Smooth muscle cell of bladder (primary cell): ENCODE data around the gene PRPF6. TPM values are rescaled to one million over a fixed set of nuclear protein-coding genes. Genes with fewer than 3 reads are reported as not detected.

Experiments
- total RNA-seq: library from RNA; depleted of rRNA; stranded (reverse); fragments of >200 nt; gene quantifications from 2 replicates; pipeline ENCODE4 v1.2.3, GENCODE V29; 2014

Gene PRPF6
- 57.0 and 63.9 TPM in 2 replicates for total RNA-seq

GRCh38 chr20:63980806-63981728 lies at the start of gene PRPF6:
TSS of gene PRPF6 (plus strand) at chr20:63981132. CDS start at chr20:63981246, 114 bp downstream.

GRCh38 chr20:63955827-63956663 lies 24.9 kb upstream of the PRPF6 start, which contains the start of gene UCKL1:
TSS of gene UCKL1 (minus strand) at chr20:63956416. CDS start at chr20:63956372, 44 bp downstream.

GRCh38 chr20:63969838-63970713 lies 10.9 kb upstream of the PRPF6 start, which contains the start of gene ZNF512B:
TSS of gene ZNF512B (minus strand) at chr20:63969930. CDS start at chr20:63967950, 1,980 bp downstream.

GRCh38 chr20:63979557-63980316 lies 1.2 kb upstream of the PRPF6 start, which contains the start of gene SAMD10:
TSS of gene SAMD10 (minus strand) at chr20:63979642. CDS start at chr20:63979467, 175 bp downstream.

GRCh38 chr20:64035933-64036345 lies 55.0 kb downstream of the PRPF6 start, which contains the start of gene C20orf204:
TSS of gene C20orf204 (plus strand) at chr20:64036182. CDS start at chr20:64036324, 142 bp downstream.

GRCh38 chr20:64049060-64049877 lies 68.3 kb downstream of the PRPF6 start, which contains the start of gene SOX18:
TSS of gene SOX18 (minus strand) at chr20:64049639. CDS start at chr20:64049516, 123 bp downstream.

GRCh38 chr20:64062596-64063388 lies 81.9 kb downstream of the PRPF6 start, which contains the start of gene TCEA2:
TSS of gene TCEA2 (plus strand) at chr20:64063198. CDS start at chr20:64063313, 115 bp downstream.

GRCh38 chr20:64079273-64080012 lies 98.5 kb downstream of the PRPF6 start, which contains the start of gene RGS19:
TSS of gene RGS19 (minus strand) at chr20:64079518. CDS start at chr20:64076886, 2,632 bp downstream.

GRCh38 chr20:64080013-64080812 lies 99.3 kb downstream of the PRPF6 start, which contains the start of gene OPRL1:
TSS of gene OPRL1 (plus strand) at chr20:64080082. CDS start at chr20:64092721, 12,639 bp downstream.

Other genes starting within 250 kb of the PRPF6 start
- gene LIME1, start 244.5 kb upstream of the PRPF6 start, total RNA-seq: 1.6 and 2.2 TPM in 2 replicates
- gene SLC2A4RG, start 241.4 kb upstream of the PRPF6 start, total RNA-seq: 14.4 and 18.3 TPM in 2 replicates
- gene ZBTB46, start 149.9 kb upstream of the PRPF6 start, total RNA-seq: 4.6 and 9.7 TPM in 2 replicates
- gene ABHD16B, start 119.6 kb upstream of the PRPF6 start, total RNA-seq: not detected in 2 replicates
- gene TPD52L2, start 115.9 kb upstream of the PRPF6 start, total RNA-seq: 112 and 116 TPM in 2 replicates
- gene DNAJC5, start 86.0 kb upstream of the PRPF6 start, total RNA-seq: 49.6 and 68.2 TPM in 2 replicates
- gene UCKL1, start 24.7 kb upstream of the PRPF6 start, total RNA-seq: 14.5 and 15.9 TPM in 2 replicates
- 4.7 and 6.1 TPM in 2 replicates for gene ZNF512B, start 11.2 kb upstream of the PRPF6 start, total RNA-seq
- 0.28 and 0.43 TPM in 2 replicates for gene SAMD10, start 1.5 kb upstream of the PRPF6 start, total RNA-seq
- 0.57 and 0.92 TPM in 2 replicates for gene C20orf204, start 55.0 kb downstream of the PRPF6 start, total RNA-seq
- gene SOX18, start 68.5 kb downstream of the PRPF6 start, total RNA-seq: 0.18 TPM in 1 of 2 replicates, not detected in the other
- gene TCEA2, start 82.1 kb downstream of the PRPF6 start, total RNA-seq: 27.3 and 33.7 TPM in 2 replicates
- gene RGS19, start 98.4 kb downstream of the PRPF6 start, total RNA-seq: 7.3 and 7.8 TPM in 2 replicates
- gene OPRL1, start 99.0 kb downstream of the PRPF6 start, total RNA-seq: 1.6 and 1.9 TPM in 2 replicates
- gene LKAAEAR1, start 103.3 kb downstream of the PRPF6 start, total RNA-seq: 0.14 TPM in 1 of 2 replicates, not detected in the other
- not detected in 2 replicates for gene NPBWR2, start 126.4 kb downstream of the PRPF6 start, total RNA-seq
- gene MYT1, start 183.3 kb downstream of the PRPF6 start, total RNA-seq: not detected in 2 replicates